Right ventricle myocardium superior (tissue), 1 donor: Measurements from ENCODE around the gene CLEC12A. TPM values are rescaled to one million over a fixed set of nuclear protein-coding genes. Genes with fewer than 3 reads are reported as not detected.
"Not testable (repeated sequence)": the region's sequence is repeated elsewhere in the genome, so short reads cannot be mapped to it uniquely, and the experiment has no call there.

Experiments
- ATAC-seq: fragments of 200-7000 bp; cut with Tn5 transposase; one replicate; pipeline ENCODE4 v1.9.1; 2020; ENCODE audit warnings: mild to moderate bottlenecking; ENCODE audit not compliant: poor library complexity
- DNase-seq: peaks from one replicate; pipeline ENCODE4 v3.0.0-alpha.2; 2020
- intact Hi-C: fragments of 100-400 bp; cut with DNase I; formaldehyde crosslinking; loops from one replicate; pipeline ENCODE4 v1.11.2; 2022
- long read RNA-seq: library from polyadenylated mRNA; unstranded; transcript quantifications from one replicate; pipeline ENCODE4 v2.0.0, GENCODE V29; 2021
- total RNA-seq: library from RNA; stranded (reverse); fragmentation: NEBNext Ultra II Directional; extraction: Animal tissue kit (Norgen Biotek cat#: 25700); gene quantifications from one replicate; pipeline ENCODE4 v1.2.1, GENCODE V29; 2021
- donor health status: DM: no; HTN: yes; CAD: no; lungs with severe emphysema.

Gene CLEC12A
- 7.8 TPM for total RNA-seq
- long read RNA-seq, partial matches to known transcripts: 0 of 2 reads
- long read RNA-seq, other reads (novel, unspliced or antisense): 2 of 2 reads

- ATAC-seq (no peak), DNase-seq (no peak)
- intact Hi-C loops: no loop called here
Measured at GRCh38 chr12:9971181-9971580, at the start of gene CLEC12A. Gene CLEC12A (plus strand): TSS chr12:9971409. CDS start chr12:9971597, 188 bp downstream.

GRCh38 chr12:9922429-9922828 is 48.8 kb upstream of the CLEC12A start:
- ATAC-seq (no peak), DNase-seq (no peak)
- intact Hi-C loops: loop anchor here (5.0 kb wide), 1 partner anchor 110 kb away; no protein-coding TSS in a partner anchor

GRCh38 chr12:9925705-9926393 is 45.4 kb upstream of the CLEC12A start:
- no peak for DNase-seq
- peak; percentile 59 for ATAC-seq
- intact Hi-C loops: loop anchor here (5.0 kb wide), 1 partner anchor 179 kb away; no protein-coding TSS in a partner anchor

GRCh38 chr12:9926876-9927275 is 44.3 kb upstream of the CLEC12A start:
- ATAC-seq: no peak

GRCh38 chr12:9928607-9929006 is 42.6 kb upstream of the CLEC12A start:
- DNase-seq (no peak), ATAC-seq (no peak)
- intact Hi-C loops: loop anchor here (5.0 kb wide), 1 partner anchor 181 kb away; no protein-coding TSS in a partner anchor

More at GRCh38 chr12:9926876-9927275, 44.3 kb upstream of the CLEC12A start:
- intact Hi-C loops: loop anchor here (5.0 kb wide), 1 partner anchor 180 kb away; no protein-coding TSS in a partner anchor
- no peak for DNase-seq

- no peak for DNase-seq
- intact Hi-C loops: no loop called here
- ATAC-seq: no peak
Measured at GRCh38 chr12:9931245-9931644, 40.0 kb upstream of the CLEC12A start.

- ATAC-seq (no peak), DNase-seq (no peak)
- intact Hi-C loops: no loop called here
Measured at GRCh38 chr12:9932270-9932669, 38.9 kb upstream of the CLEC12A start, which contains the start of gene CLEC2A. Gene CLEC2A (minus strand): TSS chr12:9932370. CDS start chr12:9932329, 41 bp downstream.

- DNase-seq: no peak
- intact Hi-C loops: no loop called here
- ATAC-seq: no peak
Measured at GRCh38 chr12:9933958-9934357, 37.3 kb upstream of the CLEC12A start.

GRCh38 chr12:9935026-9935425 is 36.2 kb upstream of the CLEC12A start:
- no peak for ATAC-seq
- DNase-seq: no peak
- intact Hi-C loops: no loop called here

GRCh38 chr12:9936591-9936990 is 34.6 kb upstream of the CLEC12A start:
- intact Hi-C loops: no loop called here
- DNase-seq (no peak), ATAC-seq (no peak)

- no peak for ATAC-seq
- intact Hi-C loops: no loop called here
- DNase-seq: no peak
Measured at GRCh38 chr12:9940375-9940774, 30.8 kb upstream of the CLEC12A start.

- intact Hi-C loops: no loop called here
- DNase-seq: no peak
- no peak for ATAC-seq
Measured at GRCh38 chr12:9941838-9942237, 29.4 kb upstream of the CLEC12A start.

GRCh38 chr12:9943240-9943639 is 28.0 kb upstream of the CLEC12A start:
- intact Hi-C loops: no loop called here
- peak; percentile 41 for DNase-seq
- no peak for ATAC-seq

GRCh38 chr12:9944391-9944790 is 26.8 kb upstream of the CLEC12A start:
- intact Hi-C loops: no loop called here

GRCh38 chr12:9947674-9948073 is 23.5 kb upstream of the CLEC12A start:
- DNase-seq: no peak
- intact Hi-C loops: no loop called here

More at GRCh38 chr12:9944391-9944790, 26.8 kb upstream of the CLEC12A start:
- ATAC-seq (no peak), DNase-seq (no peak)

GRCh38 chr12:9948606-9949296 is 22.5 kb upstream of the CLEC12A start:
- peak; percentile 61 for ATAC-seq
- no peak for DNase-seq
- intact Hi-C loops: no loop called here

More at GRCh38 chr12:9947674-9948073, 23.5 kb upstream of the CLEC12A start:
- ATAC-seq: no peak

- ATAC-seq: no peak
- intact Hi-C loops: no loop called here
- no peak for DNase-seq
Measured at GRCh38 chr12:9951026-9951675, 20.1 kb upstream of the CLEC12A start.

GRCh38 chr12:9952954-9953729 is 18.1 kb upstream of the CLEC12A start:
- ATAC-seq, DNase-seq, intact Hi-C loops: not testable (repeated sequence)
